ENCODE results near the gene EXD3. TPM values are rescaled to one million over a fixed set of nuclear protein-coding genes. Genes with fewer than 3 reads are reported as not detected.
"Not testable (repeated sequence)": the region's sequence is repeated elsewhere in the genome, so short reads cannot be mapped to it uniquely, and the experiment has no call there.

Gene EXD3
- total RNA-seq, 1 donor from 2014 or later = 10.8 TPM

DNA sequence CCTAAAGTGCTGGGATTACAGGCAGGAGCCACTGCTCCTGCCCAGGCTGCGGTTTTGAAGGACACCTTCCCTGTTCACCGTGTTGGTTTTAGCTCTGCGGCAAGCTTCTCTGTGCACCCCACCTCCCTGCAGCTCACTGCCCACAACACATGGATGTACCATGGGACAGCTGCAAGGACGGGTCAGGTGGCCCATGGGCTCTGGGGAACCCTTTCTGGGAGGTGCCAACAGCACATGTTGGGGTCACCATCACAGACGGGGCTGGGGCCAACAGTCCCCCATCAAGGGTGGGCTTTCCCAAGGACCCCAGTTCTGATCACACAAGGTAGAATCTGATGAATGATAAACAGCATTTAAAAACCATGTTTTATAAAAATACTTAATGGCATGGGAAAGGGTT, 7.5 kb downstream of the EXD3 start:
- DNase-seq (ENCODE audit: low read depth) (no peak), FAIRE-seq (no peak)
- no peak overlapping the region for H3K4me3 ChIP-seq (ENCODE audit: low read depth, low read length)
- no peaks in the 10 kb centered on the region for H3K36me3 ChIP-seq (ENCODE audit: control insufficient read depth, insufficient read depth, low read length)
- no peaks in the 10 kb centered on the region for H3K27me3 ChIP-seq (ENCODE audit: control insufficient read depth, insufficient read depth, low read length)
- TF ChIP-seq, protein P1, sequence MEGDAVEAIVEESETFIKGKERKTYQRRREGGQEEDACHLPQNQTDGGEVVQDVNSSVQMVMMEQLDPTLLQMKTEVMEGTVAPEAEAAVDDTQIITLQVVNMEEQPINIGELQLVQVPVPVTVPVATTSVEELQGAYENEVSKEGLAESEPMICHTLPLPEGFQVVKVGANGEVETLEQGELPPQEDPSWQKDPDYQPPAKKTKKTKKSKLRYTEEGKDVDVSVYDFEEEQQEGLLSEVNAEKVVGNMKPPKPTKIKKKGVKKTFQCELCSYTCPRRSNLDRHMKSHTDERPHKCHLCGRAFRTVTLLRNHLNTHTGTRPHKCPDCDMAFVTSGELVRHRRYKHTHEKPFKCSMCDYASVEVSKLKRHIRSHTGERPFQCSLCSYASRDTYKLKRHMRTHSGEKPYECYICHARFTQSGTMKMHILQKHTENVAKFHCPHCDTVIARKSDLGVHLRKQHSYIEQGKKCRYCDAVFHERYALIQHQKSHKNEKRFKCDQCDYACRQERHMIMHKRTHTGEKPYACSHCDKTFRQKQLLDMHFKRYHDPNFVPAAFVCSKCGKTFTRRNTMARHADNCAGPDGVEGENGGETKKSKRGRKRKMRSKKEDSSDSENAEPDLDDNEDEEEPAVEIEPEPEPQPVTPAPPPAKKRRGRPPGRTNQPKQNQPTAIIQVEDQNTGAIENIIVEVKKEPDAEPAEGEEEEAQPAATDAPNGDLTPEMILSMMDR (IDR thresholded peaks at IDR 0.05; ENCODE audit: insufficient read depth, low read length, severe bottlenecking) = no peak

DNA sequence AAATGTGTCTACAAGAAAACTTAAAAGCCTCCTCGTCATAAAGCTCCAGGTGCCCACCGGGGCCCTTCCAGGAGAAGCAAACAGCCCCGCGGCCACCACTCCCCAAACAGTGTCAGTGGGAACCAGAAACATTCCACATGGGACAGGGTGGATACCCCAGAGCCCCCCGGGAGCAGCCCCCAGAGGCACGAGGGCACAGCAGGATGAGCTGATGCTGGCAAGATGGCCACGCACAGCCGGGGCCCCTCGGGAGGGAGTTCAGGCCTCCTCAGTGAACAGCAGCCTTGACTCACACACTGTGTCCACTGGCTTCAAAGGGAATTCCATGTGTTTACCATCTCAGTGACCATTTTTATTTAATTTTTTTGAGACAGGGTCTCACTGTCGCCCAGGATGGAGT, 10.5 kb downstream of the EXD3 start:
- DNase-seq (ENCODE audit: low read depth) (no peak), FAIRE-seq (no peak)
- H3K36me3 ChIP-seq (ENCODE audit: control insufficient read depth, insufficient read depth, low read length) = no peaks in the 10 kb centered on the region
- TF ChIP-seq, protein P1 (IDR thresholded peaks at IDR 0.05; ENCODE audit: insufficient read depth, low read length, severe bottlenecking) = no peak
- H3K4me3 ChIP-seq (ENCODE audit: low read depth, low read length) = no peak overlapping the region
- H3K27me3 ChIP-seq (ENCODE audit: control insufficient read depth, insufficient read depth, low read length) = no peaks in the 10 kb centered on the region

GRCh38 chr9:137411645-137412380, 11.1 kb downstream of the EXD3 start:
- Histone ChIP-seq H3K4me3 (ENCODE audit: low read depth, low read length) (no peak overlapping the region), H3K36me3 (ENCODE audit: control insufficient read depth, insufficient read depth, low read length) (no peaks in the 10 kb centered on the region), H3K27me3 (ENCODE audit: control insufficient read depth, insufficient read depth, low read length) (no peaks in the 10 kb centered on the region)
- TF ChIP-seq, protein P1 (IDR thresholded peaks at IDR 0.05; ENCODE audit: insufficient read depth, low read length, severe bottlenecking) = no peak
- peak; percentile 72 for DNase-seq (ENCODE audit: low read depth)
- FAIRE-seq = no peak

DNA sequence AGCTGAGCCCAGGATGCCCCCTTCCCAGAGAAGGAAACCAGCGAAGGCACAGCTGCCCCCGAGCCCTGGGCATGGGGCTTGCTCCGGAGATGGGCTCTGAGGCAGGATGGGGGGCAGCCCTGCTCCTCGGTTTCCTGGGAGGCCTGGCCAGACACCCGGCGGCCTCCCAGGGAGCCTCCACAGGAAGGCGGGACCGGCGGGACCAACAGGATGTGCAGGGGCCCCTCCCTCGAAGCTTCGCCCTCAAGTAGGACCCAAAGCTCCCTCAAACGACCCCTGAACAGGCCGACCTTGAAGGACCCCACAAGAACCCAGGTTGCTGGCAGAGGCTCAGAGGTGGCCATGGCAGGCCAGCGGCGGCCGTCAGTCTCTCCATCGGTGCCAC, 11.7 kb downstream of the EXD3 start:
- FAIRE-seq = no peak
- Histone ChIP-seq H3K27me3 (ENCODE audit: control insufficient read depth, insufficient read depth, low read length) (peaks cover 2% of the 10 kb centered on the region), H3K4me3 (ENCODE audit: low read depth, low read length) (no peak overlapping the region), H3K36me3 (ENCODE audit: control insufficient read depth, insufficient read depth, low read length) (no peaks in the 10 kb centered on the region)
- TF ChIP-seq, protein P1 (IDR thresholded peaks at IDR 0.05; ENCODE audit: insufficient read depth, low read length, severe bottlenecking) = no peak
- DNase-seq (ENCODE audit: low read depth) = no peak

GRCh38 chr9:137410891-137411249, 12.1 kb downstream of the EXD3 start:
- H3K27me3 ChIP-seq (ENCODE audit: control insufficient read depth, insufficient read depth, low read length) = peaks cover 3% of the 10 kb centered on the region
- FAIRE-seq (no peak), DNase-seq (ENCODE audit: low read depth) (no peak)
- no peaks in the 10 kb centered on the region for H3K36me3 ChIP-seq (ENCODE audit: control insufficient read depth, insufficient read depth, low read length)
- TF ChIP-seq, protein P1 (IDR thresholded peaks at IDR 0.05; ENCODE audit: insufficient read depth, low read length, severe bottlenecking) = no peak
- H3K4me3 ChIP-seq (ENCODE audit: low read depth, low read length) = no peak overlapping the region

DNA sequence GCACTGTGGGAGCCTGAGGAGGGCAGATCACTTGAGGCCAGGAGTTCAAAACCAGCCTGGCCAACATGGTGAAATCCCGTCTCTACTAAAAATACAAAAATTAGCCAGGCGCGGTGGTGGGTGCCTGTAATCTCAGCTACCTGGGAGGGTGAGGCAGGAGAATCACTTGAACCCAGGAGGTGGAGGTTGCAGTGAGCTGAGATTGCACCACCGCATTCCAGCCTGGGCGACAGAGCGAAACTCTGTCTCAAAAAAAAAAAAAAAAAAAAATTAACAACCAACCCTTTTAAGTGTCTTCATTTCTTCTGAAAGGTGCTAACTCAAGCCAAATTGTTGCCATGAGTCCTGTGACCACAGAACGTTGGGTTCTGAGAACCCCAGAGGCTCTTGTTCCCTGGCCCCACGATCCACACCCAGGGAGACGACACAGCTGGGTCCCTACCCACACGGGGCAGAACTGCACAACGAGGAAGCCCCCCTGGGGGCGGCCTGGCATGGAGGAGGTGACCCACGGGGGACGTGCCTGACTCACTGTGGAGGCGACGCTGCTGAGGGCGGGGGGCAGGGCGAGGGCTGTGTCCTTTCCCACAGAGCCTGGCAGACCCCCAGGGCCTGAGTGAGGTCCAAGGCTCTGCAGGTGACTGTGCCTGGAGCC, 12.6 kb downstream of the EXD3 start:
- not testable (repeated sequence) for FAIRE-seq; H3K36me3 ChIP-seq (ENCODE audit: control insufficient read depth, insufficient read depth, low read length); DNase-seq (ENCODE audit: low read depth); H3K4me3 ChIP-seq (ENCODE audit: low read depth, low read length); H3K27me3 ChIP-seq (ENCODE audit: control insufficient read depth, insufficient read depth, low read length)

Data from bronchial epithelial cell (primary cell).